Urothelium cell line (cell line): ENCODE measurements around the gene ZNF862.

Experiments
- DNase-seq: peaks from one replicate; pipeline ENCODE4 v3.0.0; 2011; ENCODE audit warnings: low spot score, mixed read lengths
- FAIRE-seq: peaks from 2 replicates; lab custom pipeline; 2011; peaks lifted over from hg19 to GRCh38; lab: Jason Lieb, UNC

Gene ZNF862

GRCh38 chr7:149863500-149863899, 25.3 kb downstream of the ZNF862 start:
- DNase-seq = no peak
- FAIRE-seq = no peak

GRCh38 chr7:149864023-149864422, 25.8 kb downstream of the ZNF862 start:
- no peak for FAIRE-seq
- DNase-seq = no peak

- DNase-seq (no peak), FAIRE-seq (no peak)
These were observed 26.6 kb downstream of the ZNF862 start for GRCh38 chr7:149864751-149865150.

GRCh38 chr7:149865437-149865836, 27.3 kb downstream of the ZNF862 start:
- FAIRE-seq = no peak
- no peak for DNase-seq

- no peak for DNase-seq
- no peak for FAIRE-seq
These were observed 28.1 kb downstream of the ZNF862 start for GRCh38 chr7:149866139-149866778.

- DNase-seq (peak; percentile 8), FAIRE-seq (no peak)
These were observed 28.7 kb downstream of the ZNF862 start for GRCh38 chr7:149866779-149867447.

- FAIRE-seq (no peak), DNase-seq (no peak)
These were observed 29.8 kb downstream of the ZNF862 start for GRCh38 chr7:149867762-149868622.

GRCh38 chr7:149868623-149869290, 30.6 kb downstream of the ZNF862 start:
- DNase-seq (no peak), FAIRE-seq (no peak)

- no peak for DNase-seq
- no peak for FAIRE-seq
These were observed 31.1 kb downstream of the ZNF862 start for GRCh38 chr7:149869291-149869650.

GRCh38 chr7:149869867-149870266, 31.7 kb downstream of the ZNF862 start:
- DNase-seq (no peak), FAIRE-seq (no peak)

GRCh38 chr7:149870274-149870673, 32.1 kb downstream of the ZNF862 start:
- FAIRE-seq = no peak
- no peak for DNase-seq

- no peak for FAIRE-seq
- DNase-seq = no peak
These were observed 32.7 kb downstream of the ZNF862 start for GRCh38 chr7:149870701-149871483.

GRCh38 chr7:149871576-149871975, 33.4 kb downstream of the ZNF862 start:
- DNase-seq (no peak), FAIRE-seq (no peak)

GRCh38 chr7:149872419-149873073, 34.4 kb downstream of the ZNF862 start:
- FAIRE-seq (no peak), DNase-seq (peak; percentile 48)

GRCh38 chr7:149873074-149873969, 35.1 kb downstream of the ZNF862 start, which contains the start of gene ATP6V0E2:
Gene ATP6V0E2, plus strand, starts transcription at chr7:149873969. Its CDS starts 97 bp downstream, at chr7:149874066.
- DNase-seq (no peak), FAIRE-seq (no peak)

- DNase-seq (peak; percentile 87), FAIRE-seq (no peak)
These were observed 35.9 kb downstream of the ZNF862 start for GRCh38 chr7:149873970-149874643.

GRCh38 chr7:149874644-149875028, 36.5 kb downstream of the ZNF862 start:
- FAIRE-seq = no peak
- no peak for DNase-seq

- FAIRE-seq (no peak), DNase-seq (no peak)
These were observed 37.2 kb downstream of the ZNF862 start for GRCh38 chr7:149875396-149875795.
